Lower lobe of right lung (tissue), 2 donors: ENCODE results near the gene LAMA3. TPM values are rescaled to one million over a fixed set of nuclear protein-coding genes. Genes with fewer than 3 reads are reported as not detected.

ENCODE experiments used
- ATAC-seq, 2 donors: fragments of 200-7000 bp; cut with Tn5 transposase; one replicate each; pipeline ENCODE4 v1.9.1; 2020 to 2022; ENCODE audit warnings: mild to moderate bottlenecking in 2 of 2, moderate library complexity in 2 of 2
- DNase-seq: peaks from one replicate; pipeline ENCODE4 v3.0.0-alpha.2; 2020
- H3K27ac ChIP-seq: fragments of 200-600 bp; one replicate; pipeline ENCODE4 v1.8.0; 2022
- H3K27me3 ChIP-seq: fragments of 200-600 bp; one replicate; pipeline ENCODE4 v1.8.0; 2022; ENCODE audit warnings: low read depth
- H3K36me3 ChIP-seq: fragments of 200-600 bp; one replicate; pipeline ENCODE4 v1.8.0; 2022; ENCODE audit warnings: mild to moderate bottlenecking
- H3K4me1 ChIP-seq: fragments of 200-600 bp; one replicate; pipeline ENCODE4 v1.8.0; 2022
- H3K4me3 ChIP-seq: fragments of 200-600 bp; one replicate; pipeline ENCODE4 v1.8.0; 2022; ENCODE audit warnings: mild to moderate bottlenecking
- H3K9me3 ChIP-seq: fragments of 200-600 bp; one replicate; pipeline ENCODE4 v1.8.0; 2022
- intact Hi-C: fragments of 100-400 bp; cut with DNase I; formaldehyde crosslinking; loops from one replicate; pipeline ENCODE4 v1.11.0; 2022
- total RNA-seq: library from RNA; stranded (reverse); fragmentation: NEBNext Ultra II Directional; extraction: Animal tissue kit (Norgen Biotek cat#: 25700); gene quantifications from one replicate; pipeline ENCODE4 v1.2.1, GENCODE V29; 2021
- TF ChIP-seq, protein P1 (sequence below): fragments of 200-600 bp; IDR thresholded peaks from one replicate; pipeline ENCODE4 v1.8.0; 2022; ENCODE audit warnings: antibody characterized with exemption, mild to moderate bottlenecking
- donor health status: DM: no; HTN: yes; CAD: no; lungs with severe emphysema.

The LAMA3 gene
- total RNA-seq, 1 donor from 2014 or later = 89.1 TPM

DNA sequence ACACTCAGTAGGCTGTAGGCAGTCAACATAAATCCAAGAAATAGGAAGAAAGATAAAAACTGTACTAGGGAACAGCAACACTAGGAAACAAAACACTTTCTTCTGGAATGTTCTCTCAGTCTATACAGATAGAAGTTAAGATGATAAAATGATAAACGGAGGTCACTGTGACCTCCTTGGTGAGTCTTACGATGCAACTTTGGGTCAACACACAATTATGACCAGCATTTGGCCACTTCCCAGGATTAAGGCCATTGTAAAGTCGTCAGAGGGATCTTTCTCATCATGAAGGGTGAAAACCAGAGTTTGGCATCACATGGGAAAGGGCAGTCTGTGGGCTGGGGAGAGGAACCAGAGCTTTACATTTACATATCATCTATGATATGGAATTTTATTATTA lies 33.4 kb downstream of the LAMA3 start:
- H3K27ac ChIP-seq = no peak overlapping the region
- TF ChIP-seq, protein P1, sequence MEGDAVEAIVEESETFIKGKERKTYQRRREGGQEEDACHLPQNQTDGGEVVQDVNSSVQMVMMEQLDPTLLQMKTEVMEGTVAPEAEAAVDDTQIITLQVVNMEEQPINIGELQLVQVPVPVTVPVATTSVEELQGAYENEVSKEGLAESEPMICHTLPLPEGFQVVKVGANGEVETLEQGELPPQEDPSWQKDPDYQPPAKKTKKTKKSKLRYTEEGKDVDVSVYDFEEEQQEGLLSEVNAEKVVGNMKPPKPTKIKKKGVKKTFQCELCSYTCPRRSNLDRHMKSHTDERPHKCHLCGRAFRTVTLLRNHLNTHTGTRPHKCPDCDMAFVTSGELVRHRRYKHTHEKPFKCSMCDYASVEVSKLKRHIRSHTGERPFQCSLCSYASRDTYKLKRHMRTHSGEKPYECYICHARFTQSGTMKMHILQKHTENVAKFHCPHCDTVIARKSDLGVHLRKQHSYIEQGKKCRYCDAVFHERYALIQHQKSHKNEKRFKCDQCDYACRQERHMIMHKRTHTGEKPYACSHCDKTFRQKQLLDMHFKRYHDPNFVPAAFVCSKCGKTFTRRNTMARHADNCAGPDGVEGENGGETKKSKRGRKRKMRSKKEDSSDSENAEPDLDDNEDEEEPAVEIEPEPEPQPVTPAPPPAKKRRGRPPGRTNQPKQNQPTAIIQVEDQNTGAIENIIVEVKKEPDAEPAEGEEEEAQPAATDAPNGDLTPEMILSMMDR = no peak

DNA sequence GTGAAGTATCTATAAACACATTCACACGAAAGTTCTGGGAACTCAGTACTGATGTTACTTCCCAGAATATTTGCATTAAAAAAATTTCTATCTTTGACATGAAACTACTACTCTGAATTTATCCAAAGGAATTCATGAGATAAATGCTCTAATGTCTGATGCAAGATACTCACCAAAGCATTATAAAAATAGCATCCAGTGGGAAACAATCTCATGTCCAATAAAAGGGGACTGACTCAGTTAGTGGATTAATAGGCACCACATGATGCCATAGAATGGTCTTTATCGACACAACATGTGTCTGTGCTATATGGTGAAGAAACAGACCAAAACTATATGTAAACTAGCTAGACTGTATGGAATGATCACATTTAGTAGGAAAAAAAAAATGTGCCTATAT lies 33.9 kb downstream of the LAMA3 start:
- H3K4me1 ChIP-seq = no peaks in the 10 kb centered on the region
- H3K36me3 ChIP-seq = no peaks in the 10 kb centered on the region
- H3K9me3 ChIP-seq = no peaks in the 10 kb centered on the region
- no peak for DNase-seq
- TF ChIP-seq, protein P1 = no peak
- intact Hi-C loops = no loop called here
- no peak for ATAC-seq
- H3K27ac ChIP-seq = no peak overlapping the region
- H3K4me3 ChIP-seq = no peak overlapping the region
- no peaks in the 10 kb centered on the region for H3K27me3 ChIP-seq

More for the DNA sequence above, 33.4 kb downstream of the LAMA3 start:
- intact Hi-C loops = no loop called here
- Histone ChIP-seq H3K4me1 (no peaks in the 10 kb centered on the region), H3K36me3 (no peaks in the 10 kb centered on the region), H3K9me3 (no peaks in the 10 kb centered on the region), H3K4me3 (no peak overlapping the region), H3K27me3 (no peaks in the 10 kb centered on the region)
- no peak for ATAC-seq
- no peak for DNase-seq

DNA sequence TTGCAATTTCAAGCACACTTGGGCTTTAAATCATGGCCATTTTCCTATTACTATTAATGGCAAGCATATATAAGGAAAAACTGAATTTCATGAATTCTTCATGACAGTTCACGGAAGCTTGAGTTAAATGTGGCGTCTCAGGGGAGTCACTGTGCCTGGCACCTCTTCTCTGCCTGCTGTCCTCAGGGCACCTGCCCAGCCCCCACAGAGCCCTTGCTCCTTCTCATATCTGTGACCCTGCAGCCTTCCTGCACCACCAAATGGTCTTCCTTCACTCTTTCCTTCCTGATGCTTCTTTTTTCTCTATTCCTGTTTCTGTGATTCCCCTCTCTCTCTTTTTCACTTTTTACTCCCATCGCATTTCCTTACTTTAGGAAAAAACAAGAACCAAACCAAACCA lies 35.4 kb downstream of the LAMA3 start:
- Histone ChIP-seq H3K4me3 (no peak overlapping the region), H3K9me3 (no peaks in the 10 kb centered on the region), H3K27me3 (no peaks in the 10 kb centered on the region), H3K4me1 (no peaks in the 10 kb centered on the region), H3K27ac (no peak overlapping the region), H3K36me3 (no peaks in the 10 kb centered on the region)
- TF ChIP-seq, protein P1 = no peak
- intact Hi-C loops = no loop called here
- DNase-seq (no peak), ATAC-seq (no peak)

DNA sequence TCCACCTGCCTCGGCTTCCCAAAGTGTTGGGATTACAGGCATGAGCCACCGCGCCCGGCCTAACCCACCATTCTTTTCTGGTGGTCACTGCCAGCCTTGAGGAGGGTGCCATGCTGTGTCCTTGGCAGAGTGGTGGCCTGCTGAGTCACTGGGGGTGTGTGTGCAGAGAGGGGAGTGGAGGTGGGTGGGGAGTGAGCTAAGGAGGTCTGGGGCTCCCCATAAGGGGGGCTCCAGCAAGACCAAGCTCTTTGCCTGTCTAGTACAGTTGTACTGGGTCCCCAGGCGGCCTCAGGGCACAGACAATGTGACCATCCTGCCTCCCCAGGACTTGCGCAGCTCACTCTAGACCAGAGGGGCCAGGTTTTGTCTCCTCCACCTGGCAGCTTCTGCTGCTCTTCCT lies 36.1 kb downstream of the LAMA3 start:
- TF ChIP-seq, protein P1 = no peak
- intact Hi-C loops = no loop called here
- no peaks in the 10 kb centered on the region for H3K27me3 ChIP-seq
- H3K36me3 ChIP-seq = no peaks in the 10 kb centered on the region
- ATAC-seq = peak; percentile 10 to 51
- H3K9me3 ChIP-seq = no peaks in the 10 kb centered on the region
- no peak overlapping the region for H3K4me3 ChIP-seq
- no peaks in the 10 kb centered on the region for H3K4me1 ChIP-seq
- DNase-seq = peak; percentile 39
- H3K27ac ChIP-seq = no peak overlapping the region

DNA sequence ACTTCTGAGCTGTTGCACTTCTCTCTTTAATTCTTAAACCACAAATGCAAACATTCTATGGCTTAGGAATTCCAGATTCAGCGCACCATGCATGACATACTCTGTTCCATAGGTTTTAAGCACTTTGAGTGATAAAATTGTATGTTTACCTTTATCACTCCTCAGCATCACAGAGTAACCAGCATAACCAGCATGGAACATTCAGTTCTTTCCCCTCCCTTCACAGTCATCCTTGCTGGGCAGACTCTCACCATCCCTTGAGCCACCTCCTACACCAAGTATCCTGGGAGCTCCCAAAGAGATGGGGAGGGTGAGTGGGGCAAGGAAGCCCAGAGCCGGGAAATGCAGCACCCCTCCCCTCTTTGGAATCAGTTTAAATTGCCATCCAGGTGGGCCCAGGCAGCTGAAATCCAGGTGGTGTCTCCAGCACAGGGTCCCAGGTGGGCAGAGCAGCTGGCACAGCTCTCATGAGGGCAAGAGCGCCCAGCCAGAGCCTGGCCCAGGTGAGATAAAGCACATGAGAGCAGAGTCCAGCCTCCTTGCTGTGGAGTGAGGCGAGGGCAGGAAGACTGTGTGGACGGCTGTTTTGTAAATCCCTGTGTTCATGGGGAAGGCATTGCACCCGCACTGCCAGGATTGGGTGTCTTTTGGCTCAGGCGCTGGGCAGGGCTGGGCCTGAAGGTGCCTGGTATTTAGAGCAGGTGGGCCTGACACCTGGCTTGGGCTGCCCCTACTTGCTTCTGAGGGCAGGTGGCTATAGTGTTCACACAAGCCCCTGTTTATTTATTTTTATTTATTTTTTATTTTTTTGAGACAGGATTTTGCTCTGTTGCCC lies 36.8 kb downstream of the LAMA3 start:
- no peaks in the 10 kb centered on the region for H3K36me3 ChIP-seq
- no peaks in the 10 kb centered on the region for H3K27me3 ChIP-seq
- TF ChIP-seq, protein P1 = no peak
- DNase-seq (peak; percentile 37), ATAC-seq (peak; percentile 39 to 55)
- H3K4me1 ChIP-seq = no peaks in the 10 kb centered on the region
- no peak overlapping the region for H3K27ac ChIP-seq
- no peaks in the 10 kb centered on the region for H3K9me3 ChIP-seq
- no peak overlapping the region for H3K4me3 ChIP-seq
- intact Hi-C loops = no loop called here
